Measurements from ENCODE around the gene WWC2.

The WWC2 gene

GRCh38 chr4:183291070-183291469 is 192.0 kb downstream of the WWC2 start:
- H3K27ac ChIP-seq, result no peak overlapping the region
- TF ChIP-seq CTCF (conservative IDR thresholded peaks at IDR 0.05), result no peak
- no peak for TF ChIP-seq ZFX (IDR thresholded peaks at IDR 0.05)

DNA sequence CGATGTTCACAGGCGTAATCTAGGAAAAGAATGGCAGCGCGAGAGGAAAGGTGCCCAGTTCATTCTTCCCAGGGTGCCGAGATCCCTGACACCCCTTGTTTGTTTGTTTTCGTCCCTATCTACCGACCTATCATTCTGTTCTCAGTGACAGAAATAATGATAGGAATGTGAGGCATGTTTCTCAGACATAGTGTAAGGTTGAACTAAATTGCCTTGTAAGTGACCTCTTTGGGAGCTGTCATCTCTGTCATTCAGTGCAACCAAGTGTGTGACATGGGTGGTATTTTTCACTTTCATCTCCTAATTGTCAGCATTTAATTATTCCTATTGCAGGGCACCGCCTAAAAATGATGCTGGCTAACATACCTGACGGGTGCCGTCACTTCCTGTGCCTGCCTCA is 196.7 kb downstream of the WWC2 start:
- no peak overlapping the region for H3K27ac ChIP-seq

GRCh38 chr4:183297675-183298074 is 198.6 kb downstream of the WWC2 start:
- TF ChIP-seq CTCF (conservative IDR thresholded peaks at IDR 0.05) (no peak), ZFX (IDR thresholded peaks at IDR 0.05) (no peak)
- H3K27ac ChIP-seq, result no peak overlapping the region

More for the DNA sequence above, 196.7 kb downstream of the WWC2 start:
- no peak for TF ChIP-seq CTCF (conservative IDR thresholded peaks at IDR 0.05)
- no peak for TF ChIP-seq ZFX (IDR thresholded peaks at IDR 0.05)

GRCh38 chr4:183299464-183299863 is 200.4 kb downstream of the WWC2 start:
- H3K27ac ChIP-seq, result no peak overlapping the region

GRCh38 chr4:183300070-183300469 is 201.0 kb downstream of the WWC2 start:
- H3K27ac ChIP-seq, result no peak overlapping the region
- TF ChIP-seq CTCF (conservative IDR thresholded peaks at IDR 0.05), result no peak
- no peak for TF ChIP-seq ZFX (IDR thresholded peaks at IDR 0.05)

More at GRCh38 chr4:183299464-183299863, 200.4 kb downstream of the WWC2 start:
- TF ChIP-seq ZFX (IDR thresholded peaks at IDR 0.05), result no peak
- TF ChIP-seq CTCF (conservative IDR thresholded peaks at IDR 0.05), result no peak

DNA sequence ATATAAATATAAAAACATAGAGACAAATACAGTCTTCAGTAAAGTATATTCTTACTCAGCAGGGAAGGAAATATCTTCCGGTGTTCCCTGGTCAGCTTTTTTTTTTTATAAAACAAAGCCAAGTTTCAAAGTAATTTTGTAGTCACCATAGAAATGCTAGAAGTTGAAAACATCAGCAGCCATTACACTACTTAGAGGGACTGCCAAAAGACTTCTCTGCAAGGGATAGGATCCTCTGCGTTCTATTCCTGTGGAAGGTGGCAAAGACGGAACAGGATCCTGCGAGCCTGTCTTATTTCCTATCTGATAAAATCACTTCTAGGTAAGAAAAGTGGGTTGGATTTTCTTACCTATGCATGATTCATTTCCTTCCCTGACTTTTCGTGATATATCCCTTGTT is 201.6 kb downstream of the WWC2 start:
- no peak for TF ChIP-seq CTCF (conservative IDR thresholded peaks at IDR 0.05)
- no peak overlapping the region for H3K27ac ChIP-seq

DNA sequence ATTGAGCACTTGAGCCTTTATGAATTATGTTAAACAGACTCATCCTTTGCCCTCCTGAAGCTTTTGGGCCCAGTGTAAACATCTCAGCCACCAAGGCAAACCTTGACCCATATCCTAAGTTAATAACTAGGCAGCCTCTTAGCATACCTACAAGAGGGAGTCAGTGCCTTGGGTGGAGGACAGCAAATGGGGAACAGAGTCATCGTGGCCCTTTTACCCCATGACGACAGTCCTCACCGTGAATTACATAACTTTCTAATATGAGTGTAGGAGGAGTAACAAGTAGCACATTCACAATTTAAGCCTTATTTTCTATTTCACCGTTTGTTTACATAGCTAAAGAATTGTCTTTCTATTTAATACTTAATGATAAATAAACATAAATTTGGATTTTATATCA is 204.2 kb downstream of the WWC2 start:
- TF ChIP-seq ZFX (IDR thresholded peaks at IDR 0.05) (no peak), CTCF (conservative IDR thresholded peaks at IDR 0.05) (no peak)
- H3K27ac ChIP-seq, result no peak overlapping the region

Data from C4-2B (cell line).